ENCODE data around the gene RGS12.

- no peak for TF ChIP-seq SMC3 (IDR thresholded peaks at IDR 0.05)
- TF ChIP-seq RARB (CRISPR knock-in tag; IDR thresholded peaks at IDR 0.05) = no peak
- TF ChIP-seq, protein P1, sequence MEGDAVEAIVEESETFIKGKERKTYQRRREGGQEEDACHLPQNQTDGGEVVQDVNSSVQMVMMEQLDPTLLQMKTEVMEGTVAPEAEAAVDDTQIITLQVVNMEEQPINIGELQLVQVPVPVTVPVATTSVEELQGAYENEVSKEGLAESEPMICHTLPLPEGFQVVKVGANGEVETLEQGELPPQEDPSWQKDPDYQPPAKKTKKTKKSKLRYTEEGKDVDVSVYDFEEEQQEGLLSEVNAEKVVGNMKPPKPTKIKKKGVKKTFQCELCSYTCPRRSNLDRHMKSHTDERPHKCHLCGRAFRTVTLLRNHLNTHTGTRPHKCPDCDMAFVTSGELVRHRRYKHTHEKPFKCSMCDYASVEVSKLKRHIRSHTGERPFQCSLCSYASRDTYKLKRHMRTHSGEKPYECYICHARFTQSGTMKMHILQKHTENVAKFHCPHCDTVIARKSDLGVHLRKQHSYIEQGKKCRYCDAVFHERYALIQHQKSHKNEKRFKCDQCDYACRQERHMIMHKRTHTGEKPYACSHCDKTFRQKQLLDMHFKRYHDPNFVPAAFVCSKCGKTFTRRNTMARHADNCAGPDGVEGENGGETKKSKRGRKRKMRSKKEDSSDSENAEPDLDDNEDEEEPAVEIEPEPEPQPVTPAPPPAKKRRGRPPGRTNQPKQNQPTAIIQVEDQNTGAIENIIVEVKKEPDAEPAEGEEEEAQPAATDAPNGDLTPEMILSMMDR (IDR thresholded peaks at IDR 0.05) = no peak
- no peak for TF ChIP-seq EP300 (IDR thresholded peaks at IDR 0.05)
- no peak for TF ChIP-seq PBX3 (IDR thresholded peaks at IDR 0.05)
- no peak for TF ChIP-seq CBX2 (IDR thresholded peaks at IDR 0.05; ENCODE audit: borderline replicate concordance, low read depth)
- no peak for TF ChIP-seq RCOR1 (IDR thresholded peaks at IDR 0.05; ENCODE audit: low read depth, low read length)
- no peak for TF ChIP-seq POLR2A (IDR thresholded peaks at IDR 0.05; ENCODE audit: low read length)
- no peak for TF ChIP-seq ESRRA (IDR thresholded peaks at IDR 0.05; ENCODE audit: borderline replicate concordance, low read length)
- TF ChIP-seq, protein P2, sequence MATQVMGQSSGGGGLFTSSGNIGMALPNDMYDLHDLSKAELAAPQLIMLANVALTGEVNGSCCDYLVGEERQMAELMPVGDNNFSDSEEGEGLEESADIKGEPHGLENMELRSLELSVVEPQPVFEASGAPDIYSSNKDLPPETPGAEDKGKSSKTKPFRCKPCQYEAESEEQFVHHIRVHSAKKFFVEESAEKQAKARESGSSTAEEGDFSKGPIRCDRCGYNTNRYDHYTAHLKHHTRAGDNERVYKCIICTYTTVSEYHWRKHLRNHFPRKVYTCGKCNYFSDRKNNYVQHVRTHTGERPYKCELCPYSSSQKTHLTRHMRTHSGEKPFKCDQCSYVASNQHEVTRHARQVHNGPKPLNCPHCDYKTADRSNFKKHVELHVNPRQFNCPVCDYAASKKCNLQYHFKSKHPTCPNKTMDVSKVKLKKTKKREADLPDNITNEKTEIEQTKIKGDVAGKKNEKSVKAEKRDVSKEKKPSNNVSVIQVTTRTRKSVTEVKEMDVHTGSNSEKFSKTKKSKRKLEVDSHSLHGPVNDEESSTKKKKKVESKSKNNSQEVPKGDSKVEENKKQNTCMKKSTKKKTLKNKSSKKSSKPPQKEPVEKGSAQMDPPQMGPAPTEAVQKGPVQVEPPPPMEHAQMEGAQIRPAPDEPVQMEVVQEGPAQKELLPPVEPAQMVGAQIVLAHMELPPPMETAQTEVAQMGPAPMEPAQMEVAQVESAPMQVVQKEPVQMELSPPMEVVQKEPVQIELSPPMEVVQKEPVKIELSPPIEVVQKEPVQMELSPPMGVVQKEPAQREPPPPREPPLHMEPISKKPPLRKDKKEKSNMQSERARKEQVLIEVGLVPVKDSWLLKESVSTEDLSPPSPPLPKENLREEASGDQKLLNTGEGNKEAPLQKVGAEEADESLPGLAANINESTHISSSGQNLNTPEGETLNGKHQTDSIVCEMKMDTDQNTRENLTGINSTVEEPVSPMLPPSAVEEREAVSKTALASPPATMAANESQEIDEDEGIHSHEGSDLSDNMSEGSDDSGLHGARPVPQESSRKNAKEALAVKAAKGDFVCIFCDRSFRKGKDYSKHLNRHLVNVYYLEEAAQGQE (IDR thresholded peaks at IDR 0.05) = no peak
- no peak for TF ChIP-seq PHF8 (IDR thresholded peaks at IDR 0.05; ENCODE audit: borderline replicate concordance, low read depth)
- TF ChIP-seq, protein P3, sequence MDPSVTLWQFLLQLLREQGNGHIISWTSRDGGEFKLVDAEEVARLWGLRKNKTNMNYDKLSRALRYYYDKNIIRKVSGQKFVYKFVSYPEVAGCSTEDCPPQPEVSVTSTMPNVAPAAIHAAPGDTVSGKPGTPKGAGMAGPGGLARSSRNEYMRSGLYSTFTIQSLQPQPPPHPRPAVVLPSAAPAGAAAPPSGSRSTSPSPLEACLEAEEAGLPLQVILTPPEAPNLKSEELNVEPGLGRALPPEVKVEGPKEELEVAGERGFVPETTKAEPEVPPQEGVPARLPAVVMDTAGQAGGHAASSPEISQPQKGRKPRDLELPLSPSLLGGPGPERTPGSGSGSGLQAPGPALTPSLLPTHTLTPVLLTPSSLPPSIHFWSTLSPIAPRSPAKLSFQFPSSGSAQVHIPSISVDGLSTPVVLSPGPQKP (IDR thresholded peaks at IDR 0.05; ENCODE audit: low read depth, low read length) = no peak
- TF ChIP-seq KDM5A (IDR thresholded peaks at IDR 0.05) = no peak
- no peak for TF ChIP-seq TP53 (CRISPR knock-in tag; IDR thresholded peaks at IDR 0.05)
These were observed 46.1 kb upstream of the RGS12 start for GRCh38 chr4:3246458-3247398.

All from A549 (cell line).